HepG2 (cell line): ENCODE measurements around the gene NEU4. TPM values are rescaled to one million over a fixed set of nuclear protein-coding genes. Genes with fewer than 3 reads are reported as not detected.

Experiments used
- CBFB ChIP-seq: sonication (generic); formaldehyde crosslinking; IDR thresholded peaks from 2 replicates; pipeline ENCODE4 v1.4.0; 2020; ENCODE audit warnings: missing genetic modification reagents
- CHD4 ChIP-seq: fragments of 200-600 bp; sonication (generic); IDR thresholded peaks from 2 replicates; pipeline ENCODE4 v1.7.0; 2017; ENCODE audit warnings: mild to moderate bottlenecking, low read length, borderline replicate concordance
- MATR3 ChIP-seq: sonication (generic); formaldehyde crosslinking; IDR thresholded peaks from 2 replicates; pipeline ENCODE4 v1.4.0; 2020; ENCODE audit warnings: missing genetic modification reagents
- NFYC ChIP-seq: IDR thresholded peaks from 2 replicates; pipeline ENCODE4 v1.6.1; 2016; ENCODE audit warnings: missing genetic modification reagents, missing compliant biosample characterization
- SKI ChIP-seq: fragments of 450-650 bp; IDR thresholded peaks from one replicate; pipeline ENCODE4 v1.6.1; 2018; ENCODE audit warnings: mild to moderate bottlenecking; ENCODE audit not compliant: partially characterized antibody
- SRSF1 ChIP-seq: fragments of 200-400 bp; formaldehyde crosslinking; optimal IDR thresholded peaks from 2 replicates; pipeline ENCODE3; 2017; ENCODE audit warnings: mild to moderate bottlenecking, low read depth, low read length, moderate library complexity
- TAF15 ChIP-seq: fragments of 200-400 bp; formaldehyde crosslinking; IDR thresholded peaks from one replicate; pipeline ENCODE4 v1.6.1; 2018; ENCODE audit warnings: mild to moderate bottlenecking, low read depth, low read length; ENCODE audit not compliant: poor library complexity, severe bottlenecking
- ZNF124 ChIP-seq: sonication (generic); formaldehyde crosslinking; IDR thresholded peaks from 2 replicates; pipeline ENCODE4 v1.4.0; 2020; ENCODE audit warnings: missing genetic modification reagents
- ZNF569 ChIP-seq: sonication (generic); formaldehyde crosslinking; IDR thresholded peaks from 2 replicates; pipeline ENCODE4 v1.5.0; 2020; ENCODE audit warnings: mild to moderate bottlenecking, missing genetic modification reagents, moderate library complexity, borderline replicate concordance
- ZSCAN31 ChIP-seq: sonication (generic); formaldehyde crosslinking; IDR thresholded peaks from 2 replicates; pipeline ENCODE4 v1.5.0; 2020; ENCODE audit warnings: low read depth, mild to moderate bottlenecking, missing genetic modification reagents
- polyA plus RNA-seq, 8 experiments: library from polyadenylated mRNA; depleted of rRNA in 3 of 8; stranded (reverse) in 7 of 8; unstranded in 1 of 8; fragments of >200 nt; fragmentation: Illumina TruSeq in 4 of 8; extraction: Trizol in 4 of 8; gene quantifications; 2 replicates each; pipeline versions ENCODE4 v1.2.1 to v1.2.3, GENCODE V29; 2011 to 2016; ENCODE audit warnings: low read depth in 4 of 8, missing spikeins in 1 of 8, mixed read lengths in 1 of 8; ENCODE audit not compliant: insufficient read depth in 1 of 8
- total RNA-seq, 5 experiments: library from RNA; depleted of rRNA; stranded (reverse); fragments of >200 nt; fragmentation: Illumina TruSeq; extraction: Trizol; gene quantifications; 2 replicates each; pipeline ENCODE4 v1.2.3, GENCODE V29; 2016; ENCODE audit warnings: low read depth in 1 of 5
- TF ChIP-seq, protein P1 (sequence below): sonication (generic); formaldehyde crosslinking; conservative IDR thresholded peaks from 2 replicates; pipeline ENCODE4 v1.8.0; 2022; ENCODE audit warnings: missing genetic modification reagents
- TF ChIP-seq, protein P2 (sequence below): sonication (generic); formaldehyde crosslinking; IDR thresholded peaks from 2 replicates; pipeline ENCODE4 v1.4.0; 2020; ENCODE audit warnings: missing genetic modification reagents
- TF ChIP-seq, protein P3 (sequence below): sonication (generic); IDR thresholded peaks from 2 replicates; pipeline ENCODE4 v1.6.1; 2016; ENCODE audit warnings: low read depth, borderline replicate concordance
- TF ChIP-seq, protein P4 (sequence below): sonication (generic); formaldehyde crosslinking; IDR thresholded peaks from 2 replicates; pipeline ENCODE4 v1.4.0; 2020; ENCODE audit warnings: missing genetic modification reagents, borderline replicate concordance

The NEU4 gene
- total and polyA plus RNA-seq, 2 of the 13 experiments (the other 11 are each of a cell fraction or from before 2014, with no cell fraction given), result 53.5 to 107 TPM

DNA sequence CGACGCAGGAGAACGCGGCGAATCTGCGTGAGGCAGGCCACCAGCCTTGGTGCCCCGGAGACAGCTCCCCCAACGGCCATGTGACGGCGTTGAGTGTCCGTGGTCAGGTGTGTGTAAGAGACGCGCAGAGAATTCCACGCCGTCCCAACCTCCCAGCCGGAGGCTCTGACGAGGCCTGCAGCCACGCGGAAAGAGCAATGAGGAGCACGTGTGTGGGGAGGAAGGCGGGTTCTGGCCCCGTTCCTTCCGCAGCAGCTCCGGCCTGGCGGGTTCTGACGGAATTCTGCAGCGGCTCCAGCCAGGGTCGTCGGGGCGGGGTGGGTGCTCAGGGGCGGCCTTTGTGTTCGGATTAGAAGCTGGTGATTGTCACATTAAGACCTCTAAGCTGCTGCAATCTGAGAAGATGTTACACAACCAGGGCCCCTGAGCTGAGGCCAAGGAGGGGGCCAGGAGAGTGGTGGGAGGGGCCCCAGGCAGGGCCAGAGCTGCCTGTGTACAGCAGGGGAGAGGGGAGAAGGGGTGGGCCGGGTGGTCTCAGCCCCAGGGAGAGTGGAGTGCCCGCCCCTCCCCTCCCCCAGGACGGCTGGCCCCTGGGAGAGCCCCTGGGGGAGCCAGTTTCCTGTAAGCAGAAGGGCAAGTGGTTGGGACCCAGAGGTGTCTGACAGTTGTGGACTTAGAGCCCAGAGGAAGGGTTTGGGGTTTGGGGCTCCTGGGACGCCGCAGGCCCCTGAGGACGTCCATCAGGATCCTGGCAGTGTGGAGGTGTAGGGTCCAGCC is 37.5 kb upstream of the NEU4 start (continued):
- TF ChIP-seq, protein P1, sequence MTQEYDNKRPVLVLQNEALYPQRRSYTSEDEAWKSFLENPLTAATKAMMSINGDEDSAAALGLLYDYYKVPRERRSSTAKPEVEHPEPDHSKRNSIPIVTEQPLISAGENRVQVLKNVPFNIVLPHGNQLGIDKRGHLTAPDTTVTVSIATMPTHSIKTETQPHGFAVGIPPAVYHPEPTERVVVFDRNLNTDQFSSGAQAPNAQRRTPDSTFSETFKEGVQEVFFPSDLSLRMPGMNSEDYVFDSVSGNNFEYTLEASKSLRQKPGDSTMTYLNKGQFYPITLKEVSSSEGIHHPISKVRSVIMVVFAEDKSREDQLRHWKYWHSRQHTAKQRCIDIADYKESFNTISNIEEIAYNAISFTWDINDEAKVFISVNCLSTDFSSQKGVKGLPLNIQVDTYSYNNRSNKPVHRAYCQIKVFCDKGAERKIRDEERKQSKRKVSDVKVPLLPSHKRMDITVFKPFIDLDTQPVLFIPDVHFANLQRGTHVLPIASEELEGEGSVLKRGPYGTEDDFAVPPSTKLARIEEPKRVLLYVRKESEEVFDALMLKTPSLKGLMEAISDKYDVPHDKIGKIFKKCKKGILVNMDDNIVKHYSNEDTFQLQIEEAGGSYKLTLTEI (CRISPR knock-in tag), result no peak
- TF ChIP-seq ZNF569 (CRISPR knock-in tag) (no peak), ZSCAN31 (CRISPR knock-in tag) (no peak; the same call in 1 of the 2 replicates), MATR3 (no peak), SKI (no peak), CHD4 (no peak), TAF15 (peak; percentile 96), SRSF1 (no peak), NFYC (CRISPR knock-in tag) (no peak), CBFB (peak; percentile 80; the same call in 1 of the 2 replicates), ZNF124 (no peak)
- TF ChIP-seq, protein P2, sequence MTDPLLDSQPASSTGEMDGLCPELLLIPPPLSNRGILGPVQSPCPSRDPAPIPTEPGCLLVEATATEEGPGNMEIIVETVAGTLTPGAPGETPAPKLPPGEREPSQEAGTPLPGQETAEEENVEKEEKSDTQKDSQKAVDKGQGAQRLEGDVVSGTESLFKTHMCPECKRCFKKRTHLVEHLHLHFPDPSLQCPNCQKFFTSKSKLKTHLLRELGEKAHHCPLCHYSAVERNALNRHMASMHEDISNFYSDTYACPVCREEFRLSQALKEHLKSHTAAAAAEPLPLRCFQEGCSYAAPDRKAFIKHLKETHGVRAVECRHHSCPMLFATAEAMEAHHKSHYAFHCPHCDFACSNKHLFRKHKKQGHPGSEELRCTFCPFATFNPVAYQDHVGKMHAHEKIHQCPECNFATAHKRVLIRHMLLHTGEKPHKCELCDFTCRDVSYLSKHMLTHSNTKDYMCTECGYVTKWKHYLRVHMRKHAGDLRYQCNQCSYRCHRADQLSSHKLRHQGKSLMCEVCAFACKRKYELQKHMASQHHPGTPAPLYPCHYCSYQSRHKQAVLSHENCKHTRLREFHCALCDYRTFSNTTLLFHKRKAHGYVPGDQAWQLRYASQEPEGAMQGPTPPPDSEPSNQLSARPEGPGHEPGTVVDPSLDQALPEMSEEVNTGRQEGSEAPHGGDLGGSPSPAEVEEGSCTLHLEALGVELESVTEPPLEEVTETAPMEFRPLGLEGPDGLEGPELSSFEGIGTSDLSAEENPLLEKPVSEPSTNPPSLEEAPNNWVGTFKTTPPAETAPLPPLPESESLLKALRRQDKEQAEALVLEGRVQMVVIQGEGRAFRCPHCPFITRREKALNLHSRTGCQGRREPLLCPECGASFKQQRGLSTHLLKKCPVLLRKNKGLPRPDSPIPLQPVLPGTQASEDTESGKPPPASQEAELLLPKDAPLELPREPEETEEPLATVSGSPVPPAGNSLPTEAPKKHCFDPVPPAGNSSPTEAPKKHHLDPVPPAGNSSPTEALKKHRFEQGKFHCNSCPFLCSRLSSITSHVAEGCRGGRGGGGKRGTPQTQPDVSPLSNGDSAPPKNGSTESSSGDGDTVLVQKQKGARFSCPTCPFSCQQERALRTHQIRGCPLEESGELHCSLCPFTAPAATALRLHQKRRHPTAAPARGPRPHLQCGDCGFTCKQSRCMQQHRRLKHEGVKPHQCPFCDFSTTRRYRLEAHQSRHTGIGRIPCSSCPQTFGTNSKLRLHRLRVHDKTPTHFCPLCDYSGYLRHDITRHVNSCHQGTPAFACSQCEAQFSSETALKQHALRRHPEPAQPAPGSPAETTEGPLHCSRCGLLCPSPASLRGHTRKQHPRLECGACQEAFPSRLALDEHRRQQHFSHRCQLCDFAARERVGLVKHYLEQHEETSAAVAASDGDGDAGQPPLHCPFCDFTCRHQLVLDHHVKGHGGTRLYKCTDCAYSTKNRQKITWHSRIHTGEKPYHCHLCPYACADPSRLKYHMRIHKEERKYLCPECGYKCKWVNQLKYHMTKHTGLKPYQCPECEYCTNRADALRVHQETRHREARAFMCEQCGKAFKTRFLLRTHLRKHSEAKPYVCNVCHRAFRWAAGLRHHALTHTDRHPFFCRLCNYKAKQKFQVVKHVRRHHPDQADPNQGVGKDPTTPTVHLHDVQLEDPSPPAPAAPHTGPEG (CRISPR knock-in tag), result peak; percentile 53; the same call in 1 of the 2 replicates
- TF ChIP-seq, protein P3, sequence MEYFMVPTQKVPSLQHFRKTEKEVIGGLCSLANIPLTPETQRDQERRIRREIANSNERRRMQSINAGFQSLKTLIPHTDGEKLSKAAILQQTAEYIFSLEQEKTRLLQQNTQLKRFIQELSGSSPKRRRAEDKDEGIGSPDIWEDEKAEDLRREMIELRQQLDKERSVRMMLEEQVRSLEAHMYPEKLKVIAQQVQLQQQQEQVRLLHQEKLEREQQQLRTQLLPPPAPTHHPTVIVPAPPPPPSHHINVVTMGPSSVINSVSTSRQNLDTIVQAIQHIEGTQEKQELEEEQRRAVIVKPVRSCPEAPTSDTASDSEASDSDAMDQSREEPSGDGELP, result 0 out of 2 replicates have a peak, but pooled peaks have one; percentile 15
- TF ChIP-seq, protein P4, sequence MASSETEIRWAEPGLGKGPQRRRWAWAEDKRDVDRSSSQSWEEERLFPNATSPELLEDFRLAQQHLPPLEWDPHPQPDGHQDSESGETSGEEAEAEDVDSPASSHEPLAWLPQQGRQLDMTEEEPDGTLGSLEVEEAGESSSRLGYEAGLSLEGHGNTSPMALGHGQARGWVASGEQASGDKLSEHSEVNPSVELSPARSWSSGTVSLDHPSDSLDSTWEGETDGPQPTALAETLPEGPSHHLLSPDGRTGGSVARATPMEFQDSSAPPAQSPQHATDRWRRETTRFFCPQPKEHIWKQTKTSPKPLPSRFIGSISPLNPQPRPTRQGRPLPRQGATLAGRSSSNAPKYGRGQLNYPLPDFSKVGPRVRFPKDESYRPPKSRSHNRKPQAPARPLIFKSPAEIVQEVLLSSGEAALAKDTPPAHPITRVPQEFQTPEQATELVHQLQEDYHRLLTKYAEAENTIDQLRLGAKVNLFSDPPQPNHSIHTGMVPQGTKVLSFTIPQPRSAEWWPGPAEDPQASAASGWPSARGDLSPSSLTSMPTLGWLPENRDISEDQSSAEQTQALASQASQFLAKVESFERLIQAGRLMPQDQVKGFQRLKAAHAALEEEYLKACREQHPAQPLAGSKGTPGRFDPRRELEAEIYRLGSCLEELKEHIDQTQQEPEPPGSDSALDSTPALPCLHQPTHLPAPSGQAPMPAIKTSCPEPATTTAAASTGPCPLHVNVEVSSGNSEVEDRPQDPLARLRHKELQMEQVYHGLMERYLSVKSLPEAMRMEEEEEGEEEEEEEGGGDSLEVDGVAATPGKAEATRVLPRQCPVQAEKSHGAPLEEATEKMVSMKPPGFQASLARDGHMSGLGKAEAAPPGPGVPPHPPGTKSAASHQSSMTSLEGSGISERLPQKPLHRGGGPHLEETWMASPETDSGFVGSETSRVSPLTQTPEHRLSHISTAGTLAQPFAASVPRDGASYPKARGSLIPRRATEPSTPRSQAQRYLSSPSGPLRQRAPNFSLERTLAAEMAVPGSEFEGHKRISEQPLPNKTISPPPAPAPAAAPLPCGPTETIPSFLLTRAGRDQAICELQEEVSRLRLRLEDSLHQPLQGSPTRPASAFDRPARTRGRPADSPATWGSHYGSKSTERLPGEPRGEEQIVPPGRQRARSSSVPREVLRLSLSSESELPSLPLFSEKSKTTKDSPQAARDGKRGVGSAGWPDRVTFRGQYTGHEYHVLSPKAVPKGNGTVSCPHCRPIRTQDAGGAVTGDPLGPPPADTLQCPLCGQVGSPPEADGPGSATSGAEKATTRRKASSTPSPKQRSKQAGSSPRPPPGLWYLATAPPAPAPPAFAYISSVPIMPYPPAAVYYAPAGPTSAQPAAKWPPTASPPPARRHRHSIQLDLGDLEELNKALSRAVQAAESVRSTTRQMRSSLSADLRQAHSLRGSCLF (CRISPR knock-in tag), result no peak
